BLaER1 (cell line): ENCODE measurements around the gene KIF21B.

ENCODE experiments used
- H3K27ac ChIP-seq: shearing (Covaris generic); formaldehyde crosslinking; 2 replicates; pipeline ENCODE4 v1.8.1; 2022
- H3K27me3 ChIP-seq: shearing (Covaris generic); formaldehyde crosslinking; 2 replicates; pipeline ENCODE4 v1.8.1; 2022
- H3K36me3 ChIP-seq: shearing (Covaris generic); formaldehyde crosslinking; 2 replicates; pipeline ENCODE4 v1.8.1; 2022
- H3K4me1 ChIP-seq: shearing (Covaris generic); formaldehyde crosslinking; 2 replicates; pipeline ENCODE4 v1.8.1; 2022
- H3K4me2 ChIP-seq: shearing (Covaris generic); formaldehyde crosslinking; 2 replicates; pipeline ENCODE4 v1.8.1; 2022
- H3K4me3 ChIP-seq: shearing (Covaris generic); formaldehyde crosslinking; 2 replicates; pipeline ENCODE4 v1.8.1; 2022
- H3K9ac ChIP-seq: shearing (Covaris generic); formaldehyde crosslinking; 2 replicates; pipeline ENCODE4 v1.8.1; 2022
- H3K9me3 ChIP-seq: shearing (Covaris generic); formaldehyde crosslinking; 2 replicates; pipeline ENCODE4 v1.8.1; 2022
- H4K20me1 ChIP-seq: shearing (Covaris generic); formaldehyde crosslinking; 2 replicates; pipeline ENCODE4 v1.8.1; 2022
- Cebpa-rat ChIP-seq: shearing (Covaris generic); IDR thresholded peaks from 2 replicates; pipeline ENCODE4 v1.8.1; 2022

The KIF21B gene

DNA sequence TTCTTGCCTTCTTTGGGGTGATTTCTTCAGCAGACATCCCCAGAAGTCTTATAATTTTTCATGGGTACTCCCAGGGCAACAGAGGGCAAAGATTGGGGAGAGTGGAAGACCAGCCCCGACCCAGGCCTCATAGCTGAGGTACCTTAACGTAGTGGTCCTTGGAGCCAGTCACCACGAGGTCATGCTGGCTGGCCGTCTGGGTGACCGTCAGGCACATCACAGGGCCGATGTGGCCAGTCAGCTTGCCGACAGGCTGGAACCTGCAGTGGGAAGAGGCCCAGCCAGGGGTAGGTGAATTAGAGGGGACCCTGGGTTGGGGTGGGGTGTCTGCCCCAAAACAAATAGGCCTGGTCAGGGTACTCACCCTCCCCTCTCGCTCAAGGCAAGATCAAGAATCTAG is 46.9 kb downstream of the KIF21B start:
- Histone ChIP-seq H3K36me3 (peaks cover 92% of the 10 kb centered on the region), H3K9ac (no peak overlapping the region), H3K4me1 (peaks cover 24% of the 10 kb centered on the region), H3K4me2 (no peak overlapping the region), H3K27ac (no peak overlapping the region), H3K9me3 (peaks cover 15% of the 10 kb centered on the region), H4K20me1 (peaks cover 33% of the 10 kb centered on the region), H3K4me3 (no peak overlapping the region), H3K27me3 (no peaks in the 10 kb centered on the region)
- TF ChIP-seq Cebpa-rat: no peak

DNA sequence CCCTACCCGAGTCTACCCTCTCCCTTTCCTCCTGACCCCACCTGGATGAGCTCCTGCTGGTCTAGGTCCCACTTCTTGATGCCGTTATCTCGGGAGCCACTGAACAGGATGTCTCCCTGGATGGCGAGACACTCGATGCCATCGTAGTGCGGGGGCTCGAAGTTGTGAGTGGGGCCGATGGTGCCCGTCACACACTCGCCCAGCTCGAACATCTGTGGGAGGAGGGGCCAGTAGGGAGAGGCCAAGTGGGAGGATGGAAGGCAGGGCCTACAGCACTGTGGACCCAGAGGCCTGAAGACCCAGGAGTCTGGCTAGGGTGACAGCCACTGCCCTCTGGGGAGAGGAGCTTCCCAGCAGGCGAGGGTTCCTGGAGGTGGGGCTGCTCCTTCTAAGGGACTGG is 48.1 kb downstream of the KIF21B start:
- Histone ChIP-seq H3K27me3 (no peaks in the 10 kb centered on the region), H3K4me2 (no peak overlapping the region)
- no peak for TF ChIP-seq Cebpa-rat

DNA sequence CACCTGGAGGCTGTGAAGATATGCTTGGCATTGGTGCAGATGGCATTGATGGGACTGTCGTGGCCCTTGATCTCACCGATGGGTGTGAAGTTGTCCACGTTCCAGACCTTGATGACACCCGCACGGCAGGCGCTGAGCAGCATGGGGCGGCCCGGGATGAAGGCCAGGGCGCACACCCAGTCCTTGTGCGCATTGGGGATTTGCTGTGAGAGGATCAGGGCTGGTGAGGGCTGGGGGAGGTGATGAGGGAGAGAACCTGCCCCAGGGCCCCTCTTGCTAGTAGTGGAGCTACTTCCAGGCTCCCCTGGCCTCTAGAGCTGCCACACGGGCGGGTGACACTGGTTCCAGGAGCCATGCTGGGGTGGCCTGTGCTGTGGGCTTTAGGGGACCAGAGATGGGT is 48.8 kb downstream of the KIF21B start:
- Histone ChIP-seq H3K9me3 (peaks cover under 1% of the 10 kb centered on the region; the same call in 1 of the 2 replicates), H3K4me2 (no peak overlapping the region), H3K9ac (no peak overlapping the region), H3K27me3 (no peaks in the 10 kb centered on the region), H3K27ac (0 out of 2 replicates have a peak overlapping the region, but pooled peaks have one; percentile 6), H4K20me1 (peaks cover 33% of the 10 kb centered on the region), H3K4me3 (no peak overlapping the region), H3K36me3 (peaks cover 87% of the 10 kb centered on the region), H3K4me1 (peaks cover 40% of the 10 kb centered on the region)
- TF ChIP-seq Cebpa-rat: no peak

More for the DNA sequence above, 48.1 kb downstream of the KIF21B start:
- peaks cover 8% of the 10 kb centered on the region for H3K9me3 ChIP-seq
- H3K27ac ChIP-seq: 0 out of 2 replicates have a peak overlapping the region, but pooled peaks have one; percentile 6
- H3K4me3 ChIP-seq: no peak overlapping the region
- no peak overlapping the region for H3K9ac ChIP-seq
- H3K4me1 ChIP-seq: peaks cover 33% of the 10 kb centered on the region
- H4K20me1 ChIP-seq: peaks cover 33% of the 10 kb centered on the region
- H3K36me3 ChIP-seq: peaks cover 92% of the 10 kb centered on the region

DNA sequence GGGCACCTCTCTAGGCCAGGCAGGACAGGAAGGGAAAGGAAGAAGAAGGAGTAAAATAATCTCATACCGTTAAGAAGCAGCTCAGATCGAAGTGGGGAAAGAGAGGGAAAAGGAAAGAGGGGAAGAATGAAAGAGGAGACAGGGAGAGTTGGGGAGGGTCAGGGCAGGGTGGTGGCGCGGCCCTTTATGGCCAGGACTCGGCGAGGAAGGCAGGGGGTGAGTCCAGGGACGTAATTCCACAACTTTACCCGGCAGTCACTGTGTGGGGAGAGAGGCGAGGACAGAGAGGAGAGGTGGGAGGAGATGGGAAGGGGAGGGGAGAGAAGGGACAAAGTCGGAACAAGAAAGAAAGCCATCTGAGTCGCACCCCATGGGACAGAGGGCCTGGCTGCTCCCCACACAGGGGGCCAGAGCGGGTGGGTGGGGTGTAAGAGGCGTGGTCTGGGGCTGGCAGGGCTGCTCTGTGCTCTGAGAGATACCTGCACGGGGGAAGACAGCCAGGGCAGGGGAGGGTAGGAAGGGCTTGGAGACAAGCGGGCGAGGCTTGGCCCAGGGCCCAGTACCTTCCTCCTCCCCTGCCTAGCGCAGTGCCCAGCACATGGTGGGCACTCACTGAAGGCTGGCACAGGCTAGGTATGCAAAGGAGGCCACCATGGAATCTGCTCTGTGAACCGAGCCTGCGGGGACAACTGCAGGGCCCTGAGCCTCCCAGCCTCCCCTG is 49.4 kb downstream of the KIF21B start:
- Histone ChIP-seq H3K27ac (no peak overlapping the region), H4K20me1 (peaks cover 33% of the 10 kb centered on the region), H3K9ac (no peak overlapping the region), H3K9me3 (no peaks in the 10 kb centered on the region), H3K36me3 (peaks cover 81% of the 10 kb centered on the region), H3K4me1 (peaks cover 45% of the 10 kb centered on the region), H3K4me3 (no peak overlapping the region), H3K4me2 (no peak overlapping the region), H3K27me3 (no peaks in the 10 kb centered on the region)
- no peak for TF ChIP-seq Cebpa-rat

DNA sequence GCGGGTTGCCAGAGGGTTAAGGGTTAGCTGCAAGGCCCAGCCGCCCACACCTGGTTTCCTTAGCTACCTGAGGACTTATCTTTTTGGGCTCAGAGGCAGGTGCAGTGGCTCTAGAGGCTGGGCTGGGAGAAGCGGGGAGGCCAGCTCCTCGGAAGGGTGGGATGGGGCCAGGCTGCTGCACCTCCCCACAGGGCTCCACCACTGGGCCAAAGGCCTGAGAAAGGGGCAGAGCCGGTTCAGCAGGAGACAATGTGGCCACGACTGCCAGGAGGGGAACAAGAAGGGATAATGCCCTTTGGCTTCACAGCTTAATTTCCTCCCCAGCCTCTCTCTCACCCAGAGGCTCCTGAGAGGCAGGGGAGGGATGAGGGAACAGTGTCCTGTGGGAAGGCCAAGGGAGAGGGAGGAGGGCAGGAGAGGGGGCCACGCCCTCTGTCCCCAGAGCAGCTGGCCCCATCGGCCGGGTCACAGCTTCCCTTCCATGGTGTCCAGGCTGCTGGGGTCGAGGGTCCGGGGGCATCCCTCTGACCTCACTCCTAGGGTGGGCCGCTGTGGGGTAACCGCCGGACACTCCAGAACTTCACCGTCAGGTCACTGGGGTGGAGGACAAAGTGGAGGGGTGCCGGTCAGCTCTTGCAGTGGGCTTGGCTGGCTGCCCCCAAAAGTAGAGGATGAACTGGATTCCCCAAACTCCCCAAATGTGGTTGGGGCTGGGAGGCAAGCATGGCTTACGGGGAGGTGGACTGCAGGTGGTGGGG is 50.4 kb downstream of the KIF21B start:
- Histone ChIP-seq H3K9ac (no peak overlapping the region), H3K9me3 (no peaks in the 10 kb centered on the region), H3K36me3 (peaks cover 76% of the 10 kb centered on the region), H3K4me3 (no peak overlapping the region), H3K4me1 (peaks cover 45% of the 10 kb centered on the region), H4K20me1 (peaks cover 33% of the 10 kb centered on the region), H3K4me2 (peak overlapping the region; percentile 80), H3K27me3 (no peaks in the 10 kb centered on the region), H3K27ac (peak overlapping the region; percentile 67)
- no peak for TF ChIP-seq Cebpa-rat

DNA sequence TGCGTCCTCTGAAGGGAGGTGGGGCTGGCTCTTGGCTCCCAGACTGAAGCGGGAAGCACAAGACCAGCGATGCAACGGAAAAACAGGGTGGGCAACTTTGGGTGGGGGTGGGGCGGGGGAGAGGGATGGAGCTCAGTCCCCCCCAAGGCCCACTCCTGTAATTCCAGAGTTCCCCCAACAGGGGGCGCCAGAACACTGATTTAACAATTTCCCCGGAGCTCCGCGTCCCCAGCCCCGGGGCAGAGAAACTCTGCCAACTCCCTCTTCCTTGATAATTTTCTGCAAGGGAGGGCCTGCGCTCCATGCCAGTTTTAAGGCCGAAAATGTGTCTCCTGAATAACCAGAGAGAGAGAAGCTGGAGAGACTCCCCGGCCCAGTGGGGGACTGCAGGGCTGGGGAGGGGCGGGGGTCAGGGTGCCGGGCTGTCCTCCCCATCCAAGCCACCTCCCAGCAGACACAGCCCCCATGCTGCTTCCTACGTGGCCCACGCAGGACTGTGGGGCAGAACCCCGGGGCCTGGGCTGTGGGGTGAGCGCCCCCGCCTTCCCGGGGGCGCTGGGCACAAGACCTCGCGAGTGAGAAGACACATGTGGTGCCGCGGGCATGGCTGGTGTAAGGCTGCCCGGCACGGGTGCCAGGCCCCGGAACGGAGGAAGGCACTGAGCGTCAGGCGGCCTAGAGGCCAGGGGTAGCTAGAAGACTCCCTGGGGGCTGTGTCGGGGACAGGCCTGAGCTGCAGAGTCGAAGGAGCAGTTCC is 51.4 kb downstream of the KIF21B start:
- TF ChIP-seq Cebpa-rat: no peak
- Histone ChIP-seq H3K36me3 (peaks cover 66% of the 10 kb centered on the region), H3K27me3 (no peaks in the 10 kb centered on the region), H3K9me3 (no peaks in the 10 kb centered on the region), H3K27ac (peak overlapping the region; percentile 67), H4K20me1 (peaks cover 31% of the 10 kb centered on the region), H3K4me2 (peak overlapping the region; percentile 80), H3K4me3 (0 out of 2 replicates have a peak overlapping the region, but pooled peaks have one; percentile 25), H3K9ac (peak overlapping the region; percentile 40; the same call in 1 of the 2 replicates), H3K4me1 (peaks cover 45% of the 10 kb centered on the region)

GRCh38 chr1:200971428-200971903 is 52.0 kb downstream of the KIF21B start:
- H3K9me3 ChIP-seq: no peaks in the 10 kb centered on the region
- TF ChIP-seq Cebpa-rat: no peak
- H3K4me2 ChIP-seq: no peak overlapping the region
- peak overlapping the region; percentile 30; the same call in 1 of the 2 replicates for H3K27ac ChIP-seq
- no peak overlapping the region for H3K4me3 ChIP-seq
- H3K9ac ChIP-seq: no peak overlapping the region
- peaks cover 25% of the 10 kb centered on the region for H4K20me1 ChIP-seq
- H3K27me3 ChIP-seq: no peaks in the 10 kb centered on the region
- H3K4me1 ChIP-seq: peaks cover 45% of the 10 kb centered on the region
- peaks cover 59% of the 10 kb centered on the region for H3K36me3 ChIP-seq

DNA sequence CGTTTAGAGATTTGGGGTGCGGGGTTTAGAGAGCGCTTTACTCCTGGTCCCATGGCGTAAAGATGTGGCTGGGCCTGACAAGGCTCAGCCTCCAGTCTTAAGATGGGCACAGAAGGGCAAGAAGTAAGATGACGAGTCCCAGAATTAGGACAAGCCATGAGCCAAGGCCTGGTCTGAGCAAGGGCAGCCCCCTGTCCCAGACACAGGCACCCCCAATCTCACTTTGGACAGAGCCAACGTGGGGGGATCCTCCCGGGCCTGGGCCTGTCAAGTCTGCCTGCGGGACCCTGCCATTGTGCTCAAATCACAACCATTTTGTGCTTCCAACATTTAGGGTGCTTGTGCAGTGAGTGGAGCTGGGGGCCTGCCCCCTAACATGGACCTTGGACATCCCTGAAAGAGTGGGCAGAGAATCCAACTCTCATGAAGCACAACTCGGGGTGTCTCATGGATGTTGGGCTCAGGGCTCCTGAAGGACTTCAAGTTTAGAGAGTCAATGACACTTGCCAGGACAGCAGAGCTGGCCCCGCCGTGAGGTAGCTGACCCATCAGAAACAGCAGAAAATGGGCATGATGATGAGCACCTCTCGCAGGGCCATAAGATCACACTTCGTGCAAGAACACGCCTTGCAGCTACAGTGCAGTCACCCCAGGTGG is 52.6 kb downstream of the KIF21B start:
- no peak overlapping the region; the same call in 1 of the 2 replicates for H3K9ac ChIP-seq
- no peak for TF ChIP-seq Cebpa-rat
- no peaks in the 10 kb centered on the region for H3K27me3 ChIP-seq
- H4K20me1 ChIP-seq: peaks cover 25% of the 10 kb centered on the region
- peaks cover 53% of the 10 kb centered on the region for H3K36me3 ChIP-seq
- H3K4me1 ChIP-seq: peaks cover 45% of the 10 kb centered on the region
- 0 out of 2 replicates have a peak overlapping the region, but pooled peaks have one; percentile 37 for H3K4me2 ChIP-seq
- no peaks in the 10 kb centered on the region for H3K9me3 ChIP-seq
- H3K27ac ChIP-seq: peak overlapping the region; percentile 31; the same call in 1 of the 2 replicates
- no peak overlapping the region for H3K4me3 ChIP-seq
